MG63 (cell line): ENCODE measurements around the gene FNBP1. TPM values are rescaled to one million over a fixed set of nuclear protein-coding genes. Genes with fewer than 3 reads are reported as not detected.

Experiments
- DNase-seq: peaks from one replicate; pipeline ENCODE4 v3.0.0-alpha.2; 2020
- H3K27me3 ChIP-seq: fragments of 250-450 bp; sonication (Bioruptor Pico); 2 replicates; pipeline ENCODE4 v1.5.1; 2020; ENCODE audit warnings: mild to moderate bottlenecking, moderate library complexity
- H3K36me3 ChIP-seq: fragments of 250-450 bp; sonication (Bioruptor Pico); 2 replicates; pipeline ENCODE4 v1.5.1; 2020; ENCODE audit warnings: mild to moderate bottlenecking, moderate library complexity
- H3K4me3 ChIP-seq: fragments of 250-450 bp; sonication (Bioruptor Pico); 2 replicates; pipeline ENCODE4 v1.5.1; 2020; ENCODE audit warnings: mild to moderate bottlenecking, moderate library complexity
- H3K9me3 ChIP-seq: fragments of 250-450 bp; sonication (Bioruptor Pico); 2 replicates; pipeline ENCODE4 v1.5.1; 2020; ENCODE audit warnings: mild to moderate bottlenecking, moderate library complexity
- total RNA-seq: library from RNA; depleted of rRNA; stranded (reverse); fragments of >200 nt; shearing (Covaris generic); gene quantifications from 2 replicates; pipeline ENCODE4 v1.2.3, GENCODE V29; 2014; ENCODE audit warnings: low replicate concordance

FNBP1 gene
- total RNA-seq, 1 experiment from 2014 or later = 28.1 TPM

DNA sequence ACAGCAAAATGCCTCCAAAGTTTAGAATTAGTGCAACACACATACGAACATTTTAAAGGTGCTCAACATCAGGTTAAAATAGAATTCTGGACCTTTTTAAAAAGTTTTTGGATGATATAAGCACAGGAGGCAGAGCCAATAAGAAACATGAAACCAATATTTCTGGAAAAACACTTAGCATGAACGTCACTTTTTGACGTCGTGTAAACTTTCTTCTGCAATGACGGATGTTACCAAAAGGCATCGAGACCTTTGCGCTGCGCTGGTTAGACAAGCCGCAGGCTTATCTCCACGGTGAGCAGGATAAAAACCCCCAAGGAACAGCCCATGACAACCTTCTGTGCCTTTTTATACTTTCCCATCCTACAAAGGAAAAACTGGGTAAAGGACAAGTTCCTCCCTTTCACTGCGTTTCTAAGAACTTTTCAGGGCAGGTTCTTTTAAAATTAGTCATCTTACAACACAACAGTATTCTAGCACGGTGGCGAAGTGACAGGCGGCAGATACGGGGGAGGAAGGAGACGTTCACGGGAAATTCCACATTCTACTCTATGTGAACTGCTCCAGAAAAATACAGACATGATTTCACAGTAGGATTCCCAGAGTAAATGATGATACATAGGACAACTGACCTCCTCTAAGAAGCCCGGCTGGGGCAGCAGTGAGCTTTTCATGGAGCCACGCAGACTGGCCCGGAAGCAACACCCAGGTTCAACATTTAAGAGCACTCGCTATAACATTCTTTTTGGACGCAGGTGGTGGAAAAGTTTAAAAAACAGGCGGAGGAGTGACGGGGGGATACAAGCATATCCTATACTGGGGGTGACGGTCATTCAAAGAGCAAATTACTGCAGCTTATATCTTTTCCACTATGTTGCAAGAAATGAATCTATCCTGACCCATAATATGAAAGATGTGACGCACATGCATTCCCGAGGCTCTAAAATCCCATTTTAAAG is 155.4 kb downstream of the FNBP1 start:
- Histone ChIP-seq H3K36me3 (peaks cover 16% of the 10 kb centered on the region), H3K4me3 (no peak overlapping the region), H3K9me3 (no peaks in the 10 kb centered on the region), H3K27me3 (no peaks in the 10 kb centered on the region)
- DNase-seq = no peak

DNA sequence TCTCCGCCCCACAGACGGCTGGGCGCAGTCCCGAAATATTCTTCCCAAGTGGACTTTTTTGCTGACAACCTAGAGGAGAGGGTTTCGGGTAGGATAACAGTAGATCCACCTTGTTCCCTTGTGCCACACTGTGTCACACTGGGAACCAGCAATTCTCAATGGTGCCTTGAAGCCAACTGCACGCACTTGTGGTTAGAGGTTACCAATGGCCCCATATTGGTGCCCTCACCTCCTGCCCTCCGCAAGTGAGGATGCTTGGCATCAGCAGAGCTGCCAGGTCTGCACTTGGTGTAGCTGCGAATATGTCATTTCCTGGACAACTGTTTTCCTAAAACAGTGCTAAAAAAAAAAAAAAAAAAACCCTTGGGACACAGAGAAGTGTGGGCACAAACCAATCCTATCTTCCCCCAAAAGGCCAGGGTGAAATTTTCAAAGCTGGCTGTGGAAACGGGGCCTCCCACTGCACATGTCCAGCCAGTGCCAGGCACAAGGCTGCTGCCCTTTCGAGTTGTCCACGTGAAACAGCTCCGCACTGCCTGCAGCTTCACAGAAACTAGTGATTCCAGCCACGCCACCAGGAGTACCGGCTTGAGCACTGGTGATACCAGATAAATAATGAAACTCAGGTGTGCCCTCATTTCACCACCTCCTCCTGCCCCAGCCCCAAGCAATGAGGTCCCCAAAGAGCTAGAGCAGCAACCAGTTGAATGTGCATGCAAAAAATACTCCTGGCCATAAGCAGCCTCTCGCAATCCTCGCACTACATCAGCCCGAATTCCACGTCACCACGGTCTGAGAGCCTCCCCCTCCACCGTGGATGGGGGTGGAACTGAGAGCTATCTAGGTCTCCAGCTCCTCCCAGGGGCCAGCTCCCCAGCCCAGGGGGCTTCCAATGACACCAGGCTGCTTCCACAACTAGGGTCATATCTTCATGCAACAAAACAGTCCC is 156.5 kb downstream of the FNBP1 start:
- no peaks in the 10 kb centered on the region for H3K9me3 ChIP-seq
- no peaks in the 10 kb centered on the region for H3K27me3 ChIP-seq
- DNase-seq = no peak
- no peak overlapping the region for H3K4me3 ChIP-seq
- H3K36me3 ChIP-seq = peaks cover 16% of the 10 kb centered on the region

GRCh38 chr9:129885670-129886106 is 157.3 kb downstream of the FNBP1 start:
- Histone ChIP-seq H3K9me3 (no peaks in the 10 kb centered on the region), H3K27me3 (no peaks in the 10 kb centered on the region), H3K36me3 (peaks cover 14% of the 10 kb centered on the region), H3K4me3 (no peak overlapping the region)
- peak; percentile 94 for DNase-seq

GRCh38 chr9:129885018-129885669 is 157.8 kb downstream of the FNBP1 start:
- H3K27me3 ChIP-seq = no peaks in the 10 kb centered on the region
- no peak for DNase-seq
- no peaks in the 10 kb centered on the region for H3K9me3 ChIP-seq
- no peak overlapping the region for H3K4me3 ChIP-seq
- H3K36me3 ChIP-seq = peaks cover 17% of the 10 kb centered on the region

DNA sequence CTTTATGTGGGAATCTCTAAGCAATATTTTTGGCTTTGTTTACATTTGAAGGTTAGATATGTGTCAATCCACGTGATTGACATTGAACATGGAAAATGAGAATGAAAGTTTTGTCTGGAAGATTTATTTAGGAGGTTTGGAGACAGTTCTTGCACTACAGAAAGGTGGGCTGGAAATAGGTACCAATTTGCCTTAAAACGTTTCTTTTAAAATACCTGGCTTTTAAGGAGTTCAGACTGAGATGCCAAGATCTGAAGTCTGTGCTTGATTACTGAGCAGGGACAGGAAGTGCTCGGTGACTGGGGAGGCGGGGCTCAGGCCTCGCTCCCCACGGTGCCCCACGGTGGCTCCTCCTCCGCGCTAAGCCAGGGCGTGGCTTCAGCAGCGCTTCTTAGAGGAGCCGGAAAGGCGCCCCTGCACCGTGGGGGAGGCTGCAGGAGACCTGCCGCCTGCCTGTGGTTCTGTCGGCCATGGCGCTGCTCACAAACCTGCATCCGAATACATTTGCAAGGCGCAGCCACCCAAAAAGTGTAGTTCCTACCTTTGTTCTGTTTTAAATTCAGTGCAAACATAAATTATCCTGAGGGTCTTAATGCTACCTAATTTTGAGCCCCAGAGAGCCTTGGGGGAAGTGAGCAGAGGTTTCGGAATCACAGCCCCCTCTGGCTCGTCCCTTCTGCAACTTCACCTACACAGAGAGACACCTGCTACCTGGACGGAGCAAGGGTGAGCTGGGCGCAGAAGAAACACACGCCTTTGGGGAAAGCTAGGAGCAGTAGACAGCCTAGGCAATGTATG is 158.6 kb downstream of the FNBP1 start:
- Histone ChIP-seq H3K36me3 (peaks cover 12% of the 10 kb centered on the region; the same call in 1 of the 2 replicates), H3K4me3 (no peak overlapping the region), H3K9me3 (no peaks in the 10 kb centered on the region), H3K27me3 (no peaks in the 10 kb centered on the region)
- no peak for DNase-seq

- no peak for DNase-seq
- Histone ChIP-seq H3K27me3 (no peaks in the 10 kb centered on the region), H3K9me3 (no peaks in the 10 kb centered on the region), H3K36me3 (peaks cover 9% of the 10 kb centered on the region; the same call in 1 of the 2 replicates), H3K4me3 (no peak overlapping the region)
Observed at GRCh38 chr9:129881547-129882324, 161.3 kb downstream of the FNBP1 start.

GRCh38 chr9:129880654-129881546 is 162.1 kb downstream of the FNBP1 start:
- peaks cover 9% of the 10 kb centered on the region; the same call in 1 of the 2 replicates for H3K36me3 ChIP-seq
- no peaks in the 10 kb centered on the region for H3K27me3 ChIP-seq
- H3K4me3 ChIP-seq = no peak overlapping the region
- no peaks in the 10 kb centered on the region for H3K9me3 ChIP-seq
- no peak for DNase-seq

DNA sequence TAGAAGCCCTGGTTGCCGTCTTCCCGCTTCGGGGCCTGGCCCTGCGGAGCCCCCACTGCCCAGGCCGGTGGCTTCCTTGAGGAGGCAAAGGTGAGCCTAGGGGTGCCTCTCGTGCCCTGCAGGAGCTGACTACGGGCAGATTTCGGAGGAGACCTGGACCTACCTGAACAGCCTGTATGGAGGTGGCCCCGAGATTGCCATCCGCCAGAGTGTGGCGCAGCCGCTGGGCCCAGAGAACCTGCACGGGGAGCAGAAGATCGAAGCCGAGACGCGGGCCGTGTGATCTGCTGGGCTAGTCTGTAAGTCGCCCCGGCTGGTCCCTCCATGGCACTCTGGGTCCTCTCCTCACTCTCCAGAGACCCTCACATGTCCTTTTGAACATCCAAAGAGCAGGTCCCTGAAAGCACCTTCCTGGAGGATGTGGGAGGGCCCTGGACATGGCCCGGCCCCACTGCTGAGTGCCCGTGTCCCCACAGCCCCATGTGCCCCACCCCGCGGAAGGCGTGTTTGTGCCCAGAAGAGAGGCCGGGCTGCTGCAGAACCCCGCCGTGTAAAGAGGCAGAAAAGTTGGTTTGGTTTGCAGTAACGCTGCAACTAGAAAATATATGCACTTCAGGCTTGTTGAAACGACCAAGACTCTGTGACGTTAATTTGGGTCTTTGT is 162.9 kb downstream of the FNBP1 start:
- no peak overlapping the region for H3K4me3 ChIP-seq
- DNase-seq = no peak
- H3K36me3 ChIP-seq = peaks cover 9% of the 10 kb centered on the region; the same call in 1 of the 2 replicates
- no peaks in the 10 kb centered on the region for H3K27me3 ChIP-seq
- no peaks in the 10 kb centered on the region for H3K9me3 ChIP-seq

DNA sequence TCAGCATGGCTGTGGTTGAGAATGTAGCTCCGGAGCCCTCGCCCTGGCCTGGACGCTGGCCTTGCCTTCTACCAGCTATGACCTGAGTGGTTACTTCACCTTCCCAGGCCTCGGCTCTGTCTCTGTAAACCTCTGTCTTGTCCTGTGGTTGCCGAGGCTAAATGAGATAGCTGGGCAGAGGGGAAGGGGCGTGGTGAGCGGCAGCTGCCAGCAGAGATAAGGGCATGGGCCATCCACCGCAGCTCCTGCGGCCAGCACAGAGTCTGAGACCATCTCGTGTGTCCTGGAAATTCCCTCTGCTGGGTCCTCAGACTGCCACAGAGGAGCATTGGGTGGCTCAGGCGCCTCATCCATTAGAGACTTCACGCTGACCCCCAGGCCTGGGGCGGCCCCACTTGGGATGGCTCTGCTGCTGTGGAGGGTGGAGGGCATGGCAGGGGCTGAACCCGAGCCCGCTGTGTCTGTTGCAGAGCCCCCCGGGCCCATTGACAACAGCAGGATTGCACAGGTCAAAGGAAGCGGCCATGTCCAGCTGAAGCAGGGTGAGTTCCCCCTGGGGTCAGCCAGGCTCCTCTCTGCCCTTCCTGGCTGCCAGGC is 163.8 kb downstream of the FNBP1 start:
- H3K27me3 ChIP-seq = no peaks in the 10 kb centered on the region
- no peak overlapping the region for H3K4me3 ChIP-seq
- DNase-seq = no peak
- peaks cover 9% of the 10 kb centered on the region; the same call in 1 of the 2 replicates for H3K36me3 ChIP-seq
- no peaks in the 10 kb centered on the region for H3K9me3 ChIP-seq

- Histone ChIP-seq H3K27me3 (no peaks in the 10 kb centered on the region), H3K36me3 (peaks cover 4% of the 10 kb centered on the region; the same call in 1 of the 2 replicates), H3K9me3 (no peaks in the 10 kb centered on the region), H3K4me3 (no peak overlapping the region)
- no peak for DNase-seq
Observed at GRCh38 chr9:129878291-129878690, 164.7 kb downstream of the FNBP1 start.

- no peak for DNase-seq
- Histone ChIP-seq H3K27me3 (no peaks in the 10 kb centered on the region), H3K9me3 (no peaks in the 10 kb centered on the region), H3K36me3 (peaks cover 4% of the 10 kb centered on the region; the same call in 1 of the 2 replicates), H3K4me3 (no peak overlapping the region)
Observed at GRCh38 chr9:129876815-129877214, 166.2 kb downstream of the FNBP1 start.

DNA sequence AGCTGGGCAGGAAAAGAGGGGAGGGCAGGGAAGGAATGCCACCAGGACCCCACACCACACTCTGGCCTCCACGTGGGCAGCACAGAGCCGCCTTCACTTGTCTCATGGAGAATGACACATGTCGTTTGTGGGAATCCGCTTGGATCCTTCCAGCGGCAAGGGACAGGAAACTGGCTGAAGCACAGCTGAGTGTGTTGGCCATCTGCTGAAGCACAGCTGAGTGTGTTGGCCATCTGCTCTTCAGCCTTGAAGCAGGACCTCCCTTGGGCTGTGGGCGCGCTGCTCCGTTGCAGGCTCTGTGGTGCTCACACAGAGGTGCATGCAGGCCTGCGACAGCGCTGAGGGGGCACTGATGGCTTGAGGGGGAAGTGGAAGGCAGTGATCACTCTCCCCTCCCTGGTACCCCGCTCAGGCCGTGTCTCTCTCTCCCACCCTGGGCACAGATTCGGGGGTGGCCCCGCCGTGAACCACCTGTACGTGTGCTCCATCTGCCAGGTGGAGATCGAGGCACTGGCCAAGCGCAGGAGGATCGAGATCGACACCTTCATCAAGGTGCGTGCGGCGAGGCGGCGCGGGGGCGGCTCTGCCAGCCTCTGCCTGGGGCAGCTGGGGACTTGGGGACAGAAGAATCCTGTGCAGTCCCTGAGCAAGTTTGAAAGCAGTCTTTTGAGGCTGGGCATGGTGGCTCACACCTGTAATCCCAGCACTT is 167.1 kb downstream of the FNBP1 start:
- Histone ChIP-seq H3K4me3 (no peak overlapping the region), H3K36me3 (peaks cover 4% of the 10 kb centered on the region; the same call in 1 of the 2 replicates), H3K27me3 (no peaks in the 10 kb centered on the region), H3K9me3 (no peaks in the 10 kb centered on the region)
- DNase-seq = no peak

DNA sequence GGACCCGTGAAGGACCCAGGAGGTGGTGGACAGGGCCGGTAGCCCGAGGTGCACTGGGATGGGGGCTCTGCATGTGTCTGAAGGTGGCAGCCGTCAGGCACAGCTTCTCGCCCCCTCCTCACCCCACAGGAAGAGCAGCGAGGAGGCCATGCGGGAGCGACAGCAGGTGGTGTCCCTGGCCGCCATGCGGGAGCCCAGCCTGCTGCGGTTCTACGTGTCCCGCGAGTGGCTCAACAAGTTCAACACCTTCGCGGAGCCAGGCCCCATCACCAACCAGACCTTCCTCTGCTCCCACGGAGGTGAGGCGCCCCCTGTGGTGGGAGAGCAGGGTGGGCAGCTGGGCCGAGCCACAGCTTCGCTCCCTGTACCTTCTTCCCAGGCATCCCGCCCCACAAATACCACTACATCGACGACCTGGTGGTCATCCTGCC is 167.8 kb downstream of the FNBP1 start:
- Histone ChIP-seq H3K36me3 (no peaks in the 10 kb centered on the region), H3K9me3 (no peaks in the 10 kb centered on the region), H3K27me3 (no peaks in the 10 kb centered on the region), H3K4me3 (no peak overlapping the region)
- no peak for DNase-seq
